HK-2 (cell line): Measurements from ENCODE around the gene VEGFA.
"Not testable (repeated sequence)": the region's sequence is repeated elsewhere in the genome, so short reads cannot be mapped to it uniquely, and the experiment has no call there.

Source experiments
- DNase-seq: peaks from one replicate; pipeline ENCODE4 v3.0.0-alpha.2; 2018; ENCODE audit not compliant: unreplicated experiment

Gene VEGFA

GRCh38 chr6:43803055-43803782 lies 33.2 kb downstream of the VEGFA start:
- no peak for DNase-seq

GRCh38 chr6:43803783-43804549 lies 34.0 kb downstream of the VEGFA start:
- peak; percentile 56 for DNase-seq

DNA sequence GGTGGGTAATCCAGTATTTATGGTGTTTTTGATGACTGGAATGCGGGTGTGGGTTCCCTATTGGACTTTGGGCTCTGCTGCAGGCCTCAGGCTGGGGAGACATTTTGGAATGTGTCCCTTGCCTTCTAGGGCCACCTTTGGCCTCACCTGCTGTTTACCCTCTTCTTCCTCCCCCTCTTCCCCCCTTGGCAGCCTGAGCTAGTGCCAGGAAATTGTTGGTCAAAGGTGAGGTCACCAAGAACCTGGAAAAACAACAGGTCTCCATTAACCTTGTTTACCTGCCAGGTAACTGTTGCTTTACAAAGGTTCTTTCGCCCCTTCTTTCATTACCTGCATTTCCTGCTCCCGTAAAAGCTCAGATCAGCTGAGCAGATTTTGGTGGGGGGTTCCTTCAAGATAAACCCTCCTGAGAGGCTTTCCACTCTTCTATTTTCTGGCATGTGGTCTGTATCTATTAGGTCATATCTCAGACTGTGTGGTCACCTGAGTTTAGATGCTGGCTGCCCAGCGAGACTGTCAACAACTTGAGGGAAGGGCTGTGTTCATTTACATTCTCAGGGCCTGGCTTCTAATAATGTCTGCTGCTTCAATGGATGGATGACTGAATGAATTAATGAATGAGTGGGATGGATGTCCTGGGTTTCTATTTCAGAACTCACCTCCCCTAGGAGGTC lies 34.7 kb downstream of the VEGFA start:
- DNase-seq: no peak

- DNase-seq: no peak
Observed at GRCh38 chr6:43805699-43806042, 35.7 kb downstream of the VEGFA start.

DNA sequence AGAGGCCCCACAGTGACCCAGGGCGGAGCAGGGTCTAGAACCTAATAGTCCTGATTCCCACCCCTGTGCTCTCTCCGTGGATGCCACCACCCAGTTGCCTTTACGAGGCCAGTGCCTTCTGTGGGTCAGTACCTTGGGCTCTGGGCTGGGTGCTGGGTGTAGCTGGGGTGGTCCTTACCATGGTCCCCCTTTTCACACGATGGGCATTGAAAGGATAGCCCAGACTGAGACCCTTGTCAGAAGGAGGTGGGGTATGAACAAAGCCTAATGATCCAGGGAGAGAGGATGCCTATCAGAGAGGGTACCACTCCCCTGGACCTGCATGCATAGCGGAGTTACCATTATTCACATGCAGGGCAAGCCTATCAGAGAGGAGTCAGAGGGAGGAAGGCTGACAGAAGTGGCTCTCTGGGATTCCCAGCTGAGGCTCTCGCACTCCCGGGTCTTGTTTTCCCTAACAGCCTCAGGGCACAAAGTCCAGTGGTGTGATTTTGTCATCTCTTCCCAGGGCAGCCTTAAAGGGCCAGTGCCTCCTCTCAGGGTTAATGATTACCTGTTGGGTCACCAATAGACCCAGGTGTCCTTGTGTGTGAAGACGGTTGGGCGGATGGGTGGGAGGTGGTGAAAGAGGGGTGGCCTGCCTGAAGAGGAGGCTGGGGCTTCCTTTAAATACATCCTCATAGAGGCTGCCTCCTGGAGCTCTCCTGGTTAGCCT lies 36.2 kb downstream of the VEGFA start:
- no peak for DNase-seq

DNA sequence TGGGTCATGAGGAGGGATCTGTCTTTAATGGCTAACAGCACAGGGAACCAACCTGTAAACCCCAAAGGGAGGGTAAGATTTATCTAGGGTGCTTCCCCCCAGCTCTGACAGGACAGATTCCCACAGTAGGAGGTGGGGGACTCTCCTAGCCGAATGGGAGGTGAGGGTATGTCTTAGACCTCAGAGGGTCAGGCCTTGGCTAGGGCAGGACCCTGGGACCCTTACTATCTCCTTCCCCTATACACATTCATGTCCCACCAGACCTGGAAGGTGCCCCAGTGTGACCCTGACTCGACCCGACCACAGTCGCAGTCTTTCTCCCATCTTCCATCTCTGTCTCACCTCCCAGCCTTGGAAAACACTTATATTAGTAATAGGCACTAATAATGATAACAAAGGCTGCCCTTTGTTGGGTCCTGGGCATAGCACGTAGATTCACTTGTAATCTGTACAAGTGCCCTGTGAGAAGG lies 36.8 kb downstream of the VEGFA start:
- no peak for DNase-seq

- no peak for DNase-seq
Observed at GRCh38 chr6:43807228-43808061, 37.4 kb downstream of the VEGFA start.

GRCh38 chr6:43808412-43808811 lies 38.4 kb downstream of the VEGFA start:
- DNase-seq: no peak

GRCh38 chr6:43809417-43810305 lies 39.6 kb downstream of the VEGFA start:
- no peak for DNase-seq

- no peak for DNase-seq
Observed at GRCh38 chr6:43810965-43811732, 41.1 kb downstream of the VEGFA start.

DNA sequence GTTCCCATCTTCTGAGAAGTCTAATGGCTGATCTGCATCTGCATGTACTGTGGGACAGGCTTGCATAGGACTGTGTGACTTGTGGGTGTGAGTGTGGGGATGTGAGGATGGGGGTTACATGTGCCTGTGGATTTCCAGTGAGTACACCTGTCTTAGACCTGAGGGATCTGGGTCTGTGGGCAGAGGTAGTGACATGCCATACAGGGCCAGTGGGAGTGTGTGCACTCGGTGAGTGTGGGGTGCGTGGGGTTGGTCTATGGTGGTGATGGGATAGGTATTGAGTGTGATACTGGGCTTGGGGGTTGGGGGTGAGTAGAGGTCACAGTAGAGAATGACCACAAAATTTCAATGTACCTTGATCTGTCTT lies 41.7 kb downstream of the VEGFA start:
- DNase-seq: no peak

DNA sequence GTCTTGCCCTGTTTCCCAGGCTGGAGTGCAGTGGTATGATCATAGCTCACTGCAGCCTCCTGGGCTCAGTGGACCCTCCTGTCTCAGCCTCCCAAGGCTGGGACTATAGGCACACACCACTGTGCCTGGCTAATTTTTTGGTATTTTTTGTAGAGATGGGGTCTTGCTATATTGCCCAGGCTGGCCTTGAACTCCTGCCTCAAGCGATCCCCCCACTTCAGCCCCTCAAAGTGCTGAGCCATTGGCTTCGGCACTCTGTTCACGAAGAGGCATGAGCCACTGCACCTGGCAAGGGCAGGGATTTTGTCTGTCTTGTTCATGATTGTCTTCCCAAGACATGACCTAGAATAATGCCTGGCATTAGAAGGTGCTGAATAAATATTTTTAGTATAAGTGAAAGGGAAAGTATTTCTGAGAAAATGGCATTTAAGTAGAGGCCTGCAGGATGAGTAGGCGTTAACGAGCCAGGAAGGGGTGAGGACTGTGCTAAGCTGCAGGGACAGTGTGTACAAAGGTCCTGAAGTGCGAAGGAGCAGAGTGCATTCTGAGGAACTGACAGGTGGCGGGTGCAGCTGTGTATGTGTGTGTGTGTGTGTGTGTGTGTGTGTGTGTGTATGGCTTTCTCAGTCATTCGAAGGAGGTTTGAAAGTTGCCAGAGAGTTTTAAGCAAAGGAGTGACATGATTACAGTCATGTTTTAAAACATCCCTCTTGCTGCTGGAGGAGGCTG lies 43.0 kb downstream of the VEGFA start:
- no peak for DNase-seq

GRCh38 chr6:43814111-43814510 lies 44.1 kb downstream of the VEGFA start:
- no peak for DNase-seq

DNA sequence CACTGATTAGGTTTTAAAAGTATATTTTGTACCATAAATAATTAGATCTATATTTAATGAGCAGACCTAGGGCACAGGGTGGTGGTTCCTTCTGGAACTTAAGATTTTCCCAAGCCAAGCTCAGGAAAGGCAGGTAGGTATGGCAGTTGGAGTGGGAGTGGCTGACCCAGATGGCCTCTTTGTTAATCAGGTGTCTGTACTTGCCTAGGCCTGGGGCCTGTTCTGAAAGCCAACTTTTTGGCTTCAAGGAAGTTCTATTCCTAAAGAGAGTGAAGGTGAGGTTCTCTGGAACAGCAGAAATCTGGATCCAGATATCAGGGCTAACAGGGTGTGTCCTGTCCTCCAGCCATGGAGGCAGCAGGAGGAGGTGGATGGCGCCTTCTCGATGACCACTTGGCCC lies 44.9 kb downstream of the VEGFA start:
- no peak for DNase-seq

GRCh38 chr6:43817192-43817591 lies 47.2 kb downstream of the VEGFA start:
- DNase-seq: no peak

DNA sequence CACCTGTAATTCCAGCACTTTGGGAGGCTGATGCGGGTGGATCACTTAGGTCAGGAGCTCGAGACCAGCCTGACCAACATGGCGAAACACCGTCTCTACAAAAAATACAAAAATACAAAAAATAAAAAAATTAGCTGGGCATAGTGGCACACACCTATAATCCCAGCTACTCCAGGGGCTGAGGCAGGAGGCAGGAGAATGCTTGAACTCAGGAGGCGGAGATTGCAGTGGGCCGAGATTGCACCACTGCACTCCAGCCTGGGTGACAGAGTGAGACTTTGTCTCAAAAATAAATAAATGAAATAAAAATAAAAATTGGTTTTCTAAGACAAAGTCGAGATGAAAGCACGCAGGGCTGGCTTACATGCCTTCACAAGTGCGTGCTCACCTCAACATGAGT lies 49.0 kb downstream of the VEGFA start:
- not testable (repeated sequence) for DNase-seq

GRCh38 chr6:43819958-43820357 lies 49.9 kb downstream of the VEGFA start:
- DNase-seq: no peak

DNA sequence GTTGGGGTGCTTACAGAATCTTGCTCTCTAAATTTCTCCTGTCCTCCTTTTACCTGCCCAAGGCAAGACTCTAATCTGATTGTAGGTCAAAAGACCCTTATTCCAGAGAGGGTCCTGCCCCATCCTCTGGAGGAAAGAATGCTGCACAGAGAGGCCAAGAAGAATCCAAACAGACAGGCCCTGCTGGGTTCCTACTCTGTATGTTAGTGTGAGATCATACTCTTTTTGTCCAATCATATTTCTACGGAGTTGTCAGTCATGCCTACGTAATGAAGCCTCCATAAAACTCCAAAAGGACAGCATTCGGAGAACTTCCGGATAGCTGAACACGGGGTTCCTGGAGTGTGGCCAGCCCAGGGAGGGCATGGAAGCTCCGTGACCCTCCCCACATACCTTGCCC lies 50.5 kb downstream of the VEGFA start:
- DNase-seq: no peak
